ENCODE measurements around the gene GALNT10. TPM values are rescaled to one million over a fixed set of nuclear protein-coding genes. Genes with fewer than 3 reads are reported as not detected.

The GALNT10 gene
- total and polyA plus RNA-seq, 2 of the 8 experiments (the other 6 are each of a cell fraction or from before 2014, with no cell fraction given) = 4.6 to 15.5 TPM

DNA sequence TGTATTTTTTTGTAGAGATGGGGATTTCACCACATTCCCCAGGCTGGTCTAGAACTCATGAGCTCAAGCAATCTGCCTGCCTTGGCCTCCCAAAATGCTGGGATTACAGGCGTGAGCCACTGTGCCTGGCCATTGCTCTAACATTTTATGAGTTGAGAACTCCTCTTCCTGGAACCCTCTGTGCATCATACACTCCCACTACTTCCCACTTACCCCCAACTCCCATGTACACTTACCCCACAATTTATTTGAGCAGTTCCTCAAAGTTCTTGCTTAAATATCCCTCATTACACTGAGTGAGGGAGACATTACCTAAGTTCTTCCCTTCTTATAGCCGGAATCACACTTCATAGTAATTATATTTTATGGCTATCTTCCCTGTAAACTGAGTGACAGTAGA lies 42.9 kb upstream of the GALNT10 start:
- no peaks in the 10 kb centered on the region for H4K20me1 ChIP-seq (replicated peaks in 1 of 2; ENCODE audit: control insufficient read depth in 1 of 2, insufficient read depth in 2 of 2, low read length in 2 of 2)
- no peak overlapping the region for H4K8ac ChIP-seq (ENCODE audit: extremely low read depth, insufficient read depth, low read length)
- H2BK12ac ChIP-seq (ENCODE audit: low read depth, low read length) = no peak overlapping the region
- H2AK5ac ChIP-seq (ENCODE audit: low read depth, low read length) = no peak overlapping the region
- no peak overlapping the region for H3K23ac ChIP-seq (ENCODE audit: insufficient read length)
- no peak overlapping the region for H3K4ac ChIP-seq (replicated peaks; ENCODE audit: insufficient read length, low read depth, low read length)
- H3K4me2 ChIP-seq (ENCODE audit: insufficient read depth in 1 of 2, low read depth in 2 of 2, low read length in 2 of 2) = no peak overlapping the region
- H3K79me1 ChIP-seq (ENCODE audit: low read depth, low read length) = no peaks in the 10 kb centered on the region
- POLR2A ChIA-PET (ENCODE audit: partially characterized antibody) = no interaction called here
- H2BK15ac ChIP-seq (ENCODE audit: low read length) = no peak overlapping the region
- H3K27ac ChIP-seq (ENCODE audit: low read depth, low read length) = no peak overlapping the region
- CTCF ChIA-PET (ENCODE audit: partially characterized antibody) = interaction anchor here (0.6 to 7.6 kb wide), 7 partner anchors 11 to 75 kb away, joined by 3 to 73 read pairs (median 3); no protein-coding TSS in a partner anchor
- H2AFZ ChIP-seq (ENCODE audit: low read length) = no peak overlapping the region
- H3K9ac ChIP-seq (replicated peaks in 1 of 4; ENCODE audit: extremely low read depth in 1 of 4, low read depth in 3 of 4, low read length in 3 of 4) = no peak overlapping the region
- FAIRE-seq (no peak), DNase-seq (ENCODE audit: low read depth in 1 of 2, low spot score in 2 of 2) (no peak)
- no peak overlapping the region for H2BK5ac ChIP-seq (ENCODE audit: low read depth, low read length)
- H3K27me3 ChIP-seq (replicated peaks in 1 of 4; ENCODE audit: control insufficient read depth in 3 of 4, extremely low read depth in 1 of 4, insufficient read depth in 3 of 4, low read length in 3 of 4) = no peaks in the 10 kb centered on the region
- H3K4me3 ChIP-seq (ENCODE audit: extremely low read depth in 1 of 4, insufficient read depth in 2 of 4, low read depth in 3 of 4, low read length in 4 of 4) = no peak overlapping the region
- H2BK20ac ChIP-seq (ENCODE audit: low read length) = no peak overlapping the region
- no peak overlapping the region for H4K91ac ChIP-seq (replicated peaks; ENCODE audit: insufficient read length, low read length)
- no peak overlapping the region for H3K56ac ChIP-seq (replicated peaks; ENCODE audit: insufficient read length, low read depth, low read length)
- no peak overlapping the region for H2BK120ac ChIP-seq (replicated peaks; ENCODE audit: low read depth, low read length)
- H4K5ac ChIP-seq (ENCODE audit: insufficient read length, low read depth, low read length) = no peak overlapping the region
- 93% methylated on average over 2 of the region's 2 CpGs; no CpG with 5 or more reads in 1 of the 2 experiments for WGBS, 2 experiments (ENCODE audit: extremely low coverage in 1 of 2, insufficient coverage in 1 of 2, insufficient read length in 1 of 2, insufficient replicate concordance in 2 of 2, low coverage in 1 of 2, low lambda C conversion rate in 2 of 2, missing lambda C conversion rate in 1 of 2)
- no peaks in the 10 kb centered on the region for H3K36me3 ChIP-seq (ENCODE audit: control insufficient read depth in 2 of 4, insufficient read depth in 4 of 4, low read length in 3 of 4)
- no peaks in the 10 kb centered on the region; a peak in 1 of 7 replicates for H3K4me1 ChIP-seq (replicated peaks in 1 of 4; ENCODE audit: control insufficient read depth in 3 of 4, insufficient read depth in 4 of 4, low read length in 3 of 4)
- H3K23me2 ChIP-seq (ENCODE audit: low read depth, low read length) = no peaks in the 10 kb centered on the region
- H3K9me3 ChIP-seq (ENCODE audit: insufficient read depth in 2 of 2, low read depth in 1 of 2, low read length in 1 of 2) = no peaks in the 10 kb centered on the region
- no peak overlapping the region for H3K18ac ChIP-seq (ENCODE audit: extremely low read depth, low read length)
- H3K79me2 ChIP-seq (ENCODE audit: control insufficient read depth in 1 of 2, insufficient read depth in 2 of 2, low read length in 2 of 2) = no peaks in the 10 kb centered on the region
- H3K14ac ChIP-seq (ENCODE audit: insufficient read length) = no peak overlapping the region
- TF ChIP-seq SRF (IDR thresholded peaks at IDR 0.05; ENCODE audit: low read depth, low read length) = no peak
- no peak for TF ChIP-seq NANOG (IDR thresholded peaks at IDR 0.05; ENCODE audit: insufficient read depth, low read depth, low read length, poor library complexity, severe bottlenecking)
- no peak for TF ChIP-seq YY1 (IDR thresholded peaks at IDR 0.05; ENCODE audit: low read depth, low read length)
- TF ChIP-seq KDM5A (IDR thresholded peaks at IDR 0.05; ENCODE audit: low read length) = no peak
- no peak for TF ChIP-seq RNF2 (IDR thresholded peaks at IDR 0.05; ENCODE audit: borderline replicate concordance, low read depth, low read length, missing control alignments, poor library complexity, severe bottlenecking)
- TF ChIP-seq JUND (IDR thresholded peaks at IDR 0.05; ENCODE audit: low read length) = no peak
- no peak for TF ChIP-seq SAP30 (IDR thresholded peaks at IDR 0.05; ENCODE audit: insufficient read depth, insufficient replicate concordance, low read length)
- TF ChIP-seq BCL11A (IDR thresholded peaks at IDR 0.05; ENCODE audit: low read depth in 2 of 2, low read length in 2 of 2) = no peak
- no peak for TF ChIP-seq ATF3 (IDR thresholded peaks at IDR 0.05; ENCODE audit: insufficient read depth, low read depth, low read length)
- no peak for TF ChIP-seq SP1 (IDR thresholded peaks at IDR 0.05; ENCODE audit: low read depth, low read length)
- TF ChIP-seq PHF8 (conservative IDR thresholded peaks at IDR 0.05; ENCODE audit: low read depth, low read length) = no peak
- no peak for TF ChIP-seq BRCA1 (IDR thresholded peaks at IDR 0.05; ENCODE audit: low read depth, low read length)
- TF ChIP-seq POLR2AphosphoS5 (IDR thresholded peaks at IDR 0.05; ENCODE audit: low read depth, low read length) = no peak
- no peak for TF ChIP-seq HDAC2 (IDR thresholded peaks at IDR 0.05; ENCODE audit: borderline replicate concordance in 1 of 2, low read depth in 2 of 2, low read length in 2 of 2)
